GM19372 (cell line): ENCODE data around the gene CHRM1.
"Not testable (repeated sequence)": the region's sequence is repeated elsewhere in the genome, so short reads cannot be mapped to it uniquely, and the experiment has no call there.

ENCODE experiments used
- ATAC-seq: cut with Tn5 transposase; IDR thresholded peaks from one replicate; pipeline ENCODE4 v1.9.1; 2021; ENCODE audit warnings: mild to moderate bottlenecking, low read depth, moderate library complexity; ENCODE audit not compliant: unreplicated experiment

Gene CHRM1

GRCh38 chr11:62921201-62921572 lies at the start of gene CHRM1:
Gene CHRM1 (minus strand): TSS chr11:62921363. CDS start chr11:62911100, 10,263 bp downstream.
- no peak for ATAC-seq

GRCh38 chr11:62965574-62965973 lies 44.4 kb upstream of the CHRM1 start:
- no peak for ATAC-seq

GRCh38 chr11:62962391-62962790 lies 41.2 kb upstream of the CHRM1 start:
- no peak for ATAC-seq

- no peak for ATAC-seq
Observed at GRCh38 chr11:62961017-62961570, 39.9 kb upstream of the CHRM1 start.

- ATAC-seq = no peak
Observed at GRCh38 chr11:62959422-62959980, 38.3 kb upstream of the CHRM1 start.

- no peak for ATAC-seq
Observed at GRCh38 chr11:62958547-62959421, 37.6 kb upstream of the CHRM1 start.

- no peak for ATAC-seq
Observed at GRCh38 chr11:62957147-62957546, 36.0 kb upstream of the CHRM1 start.

GRCh38 chr11:62954478-62954877 lies 33.3 kb upstream of the CHRM1 start:
- ATAC-seq = no peak

GRCh38 chr11:62953811-62954210 lies 32.6 kb upstream of the CHRM1 start:
- ATAC-seq = no peak

- no peak for ATAC-seq
Observed at GRCh38 chr11:62948765-62949320, 27.7 kb upstream of the CHRM1 start.

- ATAC-seq = not testable (repeated sequence)
Observed at GRCh38 chr11:62945538-62945937, 24.4 kb upstream of the CHRM1 start.

- not testable (repeated sequence) for ATAC-seq
Observed at GRCh38 chr11:62937528-62937927, 16.4 kb upstream of the CHRM1 start.

- no peak for ATAC-seq
Observed at GRCh38 chr11:62934496-62934785, 13.3 kb upstream of the CHRM1 start.

- no peak for ATAC-seq
Observed at GRCh38 chr11:62933750-62934495, 12.8 kb upstream of the CHRM1 start.

GRCh38 chr11:62933285-62933684 lies 12.1 kb upstream of the CHRM1 start:
- no peak for ATAC-seq

- ATAC-seq = no peak
Observed at GRCh38 chr11:62931499-62932278, 10.5 kb upstream of the CHRM1 start.

- ATAC-seq = no peak
Observed at GRCh38 chr11:62930666-62931065, 9.5 kb upstream of the CHRM1 start.

- no peak for ATAC-seq
Observed at GRCh38 chr11:62930157-62930556, 9.0 kb upstream of the CHRM1 start.

GRCh38 chr11:62928011-62928410 lies 6.8 kb upstream of the CHRM1 start:
- no peak for ATAC-seq
